DOHH2 (cell line): ENCODE measurements around the gene HOXD10.

ENCODE experiments used
- H3F3A ChIP-seq: fragments of 200-600 bp; sonication (generic), shearing (Covaris generic); 2 replicates; pipeline ENCODE4 v1.6.0; 2016; ENCODE audit warnings: antibody characterized with exemption, mild to moderate bottlenecking; ENCODE audit not compliant: control insufficient read depth, insufficient read depth
- H3K27ac ChIP-seq: fragments of 200-600 bp; sonication (generic); 2 replicates; pipeline ENCODE4 v1.5.1; 2014; ENCODE audit warnings: low read depth, mild to moderate bottlenecking, low read length, moderate library complexity
- H3K27me3 ChIP-seq: fragments of 200-600 bp; sonication (generic); 2 replicates; pipeline ENCODE4 v1.6.1; 2014; ENCODE audit warnings: mild to moderate bottlenecking, low read length, mixed read lengths; ENCODE audit not compliant: control insufficient read depth
- H3K36me3 ChIP-seq: fragments of 200-600 bp; sonication (generic); 2 replicates; pipeline ENCODE4 v1.6.1; 2014; ENCODE audit warnings: mild to moderate bottlenecking, low read length, moderate library complexity, mixed read lengths; ENCODE audit not compliant: control insufficient read depth
- H3K4me1 ChIP-seq: fragments of 200-600 bp; sonication (generic); 2 replicates; pipeline ENCODE4 v1.6.1; 2014; ENCODE audit warnings: mild to moderate bottlenecking, low read length, mixed read lengths; ENCODE audit not compliant: control insufficient read depth
- H3K4me2 ChIP-seq: fragments of 200-600 bp; sonication (generic); 2 replicates; pipeline ENCODE4 v1.6.0; 2014; ENCODE audit warnings: mild to moderate bottlenecking, low read length, moderate library complexity
- H3K4me3 ChIP-seq: fragments of 200-600 bp; sonication (generic); 2 replicates; pipeline ENCODE4 v1.5.1; 2014; ENCODE audit warnings: mild to moderate bottlenecking, low read length, mixed read lengths
- H3K79me2 ChIP-seq: fragments of 200-600 bp; sonication (generic); 2 replicates; pipeline ENCODE4 v1.6.1; 2014; ENCODE audit warnings: mild to moderate bottlenecking, low read length, mixed read lengths; ENCODE audit not compliant: control insufficient read depth
- H3K9me2 ChIP-seq: fragments of 200-600 bp; sonication (generic); replicated peaks from 2 replicates; pipeline ENCODE4 v1.6.1; 2014; ENCODE audit warnings: mild to moderate bottlenecking, low read length, mixed read lengths; ENCODE audit not compliant: control insufficient read depth
- H3K9me3 ChIP-seq: fragments of 200-600 bp; sonication (generic); 2 replicates; pipeline ENCODE4 v1.6.1; 2014; ENCODE audit warnings: antibody characterized with exemption, low read length, mixed read lengths; ENCODE audit not compliant: control insufficient read depth, insufficient read depth
- H4K20me1 ChIP-seq: fragments of 200-600 bp; sonication (generic); 2 replicates; pipeline ENCODE4 v1.6.0; 2014; ENCODE audit warnings: low read depth, mild to moderate bottlenecking, antibody characterized with exemption, low read length, moderate library complexity; ENCODE audit not compliant: control insufficient read depth, insufficient read depth
- EZH2phosphoT487 ChIP-seq: fragments of 200-600 bp; sonication (generic); IDR thresholded peaks from 2 replicates; pipeline ENCODE4 v1.6.1; 2017; ENCODE audit warnings: borderline replicate concordance, mild to moderate bottlenecking, antibody characterized with exemption, low read length, moderate library complexity, mixed read lengths
- TF ChIP-seq, protein P1 (sequence below): fragments of 200-600 bp; sonication (generic); IDR thresholded peaks from one replicate; pipeline ENCODE4 v1.5.1; 2014; ENCODE audit warnings: antibody characterized with exemption, mild to moderate bottlenecking, low read depth, low read length; ENCODE audit not compliant: poor library complexity, severe bottlenecking

HOXD10 gene

DNA sequence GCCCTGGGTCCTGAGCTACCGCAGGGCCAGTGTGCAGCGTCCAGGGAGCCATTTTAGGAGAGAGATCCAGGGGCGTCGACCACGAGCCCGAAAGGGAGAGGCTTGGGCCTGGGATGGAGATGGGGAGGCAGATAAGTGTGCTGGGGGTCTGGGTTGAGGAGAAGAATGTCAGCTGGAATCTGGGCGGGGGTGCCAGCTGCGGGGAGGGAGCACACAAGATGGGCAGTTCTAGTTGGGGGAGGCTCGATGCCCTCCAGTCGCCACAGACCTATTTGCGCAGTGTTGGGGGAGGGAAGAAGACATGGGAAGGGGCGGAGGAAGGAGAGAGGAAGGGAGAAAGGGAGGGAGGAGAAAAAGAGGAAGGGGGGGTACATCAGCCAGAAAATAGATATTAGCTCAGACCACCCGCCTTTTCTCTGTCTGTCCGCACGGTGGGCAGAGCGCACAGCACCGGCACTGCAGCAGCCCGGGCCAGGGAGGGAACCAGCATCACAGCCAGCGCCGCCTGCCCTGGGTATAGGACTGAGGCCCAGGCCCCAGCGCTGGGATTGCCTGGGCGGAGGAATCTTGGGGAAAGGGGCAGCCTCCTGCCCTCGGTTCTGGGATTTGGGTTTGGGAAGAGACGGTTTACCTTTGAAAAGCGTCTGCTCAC, 11.4 kb upstream of the HOXD10 start:
- H3K4me1 ChIP-seq: no peaks in the 10 kb centered on the region
- H3K27me3 ChIP-seq: no peaks in the 10 kb centered on the region
- H4K20me1 ChIP-seq: no peaks in the 10 kb centered on the region
- H3F3A ChIP-seq: no peaks in the 10 kb centered on the region
- no peaks in the 10 kb centered on the region for H3K9me2 ChIP-seq
- H3K4me2 ChIP-seq: no peak overlapping the region
- H3K79me2 ChIP-seq: no peaks in the 10 kb centered on the region
- H3K4me3 ChIP-seq: no peak overlapping the region
- no peak overlapping the region for H3K27ac ChIP-seq
- no peaks in the 10 kb centered on the region for H3K9me3 ChIP-seq
- no peaks in the 10 kb centered on the region for H3K36me3 ChIP-seq
- TF ChIP-seq EZH2phosphoT487: no peak
- TF ChIP-seq, protein P1, sequence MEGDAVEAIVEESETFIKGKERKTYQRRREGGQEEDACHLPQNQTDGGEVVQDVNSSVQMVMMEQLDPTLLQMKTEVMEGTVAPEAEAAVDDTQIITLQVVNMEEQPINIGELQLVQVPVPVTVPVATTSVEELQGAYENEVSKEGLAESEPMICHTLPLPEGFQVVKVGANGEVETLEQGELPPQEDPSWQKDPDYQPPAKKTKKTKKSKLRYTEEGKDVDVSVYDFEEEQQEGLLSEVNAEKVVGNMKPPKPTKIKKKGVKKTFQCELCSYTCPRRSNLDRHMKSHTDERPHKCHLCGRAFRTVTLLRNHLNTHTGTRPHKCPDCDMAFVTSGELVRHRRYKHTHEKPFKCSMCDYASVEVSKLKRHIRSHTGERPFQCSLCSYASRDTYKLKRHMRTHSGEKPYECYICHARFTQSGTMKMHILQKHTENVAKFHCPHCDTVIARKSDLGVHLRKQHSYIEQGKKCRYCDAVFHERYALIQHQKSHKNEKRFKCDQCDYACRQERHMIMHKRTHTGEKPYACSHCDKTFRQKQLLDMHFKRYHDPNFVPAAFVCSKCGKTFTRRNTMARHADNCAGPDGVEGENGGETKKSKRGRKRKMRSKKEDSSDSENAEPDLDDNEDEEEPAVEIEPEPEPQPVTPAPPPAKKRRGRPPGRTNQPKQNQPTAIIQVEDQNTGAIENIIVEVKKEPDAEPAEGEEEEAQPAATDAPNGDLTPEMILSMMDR: no peak

DNA sequence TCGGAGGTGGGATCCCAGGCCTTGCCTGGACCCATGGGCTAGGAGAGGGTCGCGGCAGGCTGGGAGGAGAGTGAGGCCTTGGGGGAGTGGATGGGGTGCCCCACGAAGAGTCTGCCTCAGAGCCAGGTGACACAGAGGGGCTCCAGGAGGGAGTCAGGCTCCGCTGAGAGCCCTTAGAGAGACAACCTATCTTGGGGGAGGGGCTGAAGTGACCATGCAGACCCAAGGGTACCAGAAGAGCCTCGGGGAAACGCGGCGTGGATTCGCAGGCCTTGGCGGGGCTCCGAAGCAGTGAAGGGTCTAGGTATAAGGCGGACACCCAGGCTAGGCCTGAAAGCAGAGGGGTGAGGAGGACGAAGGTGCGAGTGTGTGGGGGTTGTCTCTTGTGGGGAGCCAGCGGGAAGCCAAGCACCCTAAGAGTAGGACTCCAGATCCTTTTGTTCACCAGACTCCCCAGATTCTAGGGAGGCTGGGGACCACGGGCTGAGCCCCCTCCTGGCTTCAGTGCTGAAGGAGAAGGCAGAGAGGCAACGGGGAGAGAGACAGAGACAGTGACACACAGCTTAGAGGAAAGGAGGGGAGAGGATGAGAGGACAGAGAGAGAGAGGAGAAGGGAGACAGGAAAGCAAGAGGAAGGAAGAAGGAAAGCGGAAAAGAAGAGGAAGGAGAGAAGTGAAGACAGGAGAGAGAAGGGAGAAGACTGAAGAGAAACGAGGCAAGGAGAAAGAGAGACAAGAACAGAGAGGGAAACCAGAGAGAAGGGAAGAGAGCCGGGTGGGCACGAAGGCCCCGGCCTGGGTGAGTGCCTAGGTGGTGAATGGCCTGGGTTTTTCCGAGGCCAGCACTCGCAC, 10.6 kb upstream of the HOXD10 start:
- Histone ChIP-seq H3K9me2 (no peaks in the 10 kb centered on the region), H3F3A (no peaks in the 10 kb centered on the region), H4K20me1 (no peaks in the 10 kb centered on the region), H3K4me3 (no peak overlapping the region), H3K27ac (no peak overlapping the region), H3K36me3 (no peaks in the 10 kb centered on the region), H3K9me3 (no peaks in the 10 kb centered on the region), H3K4me2 (no peak overlapping the region), H3K27me3 (no peaks in the 10 kb centered on the region), H3K4me1 (no peaks in the 10 kb centered on the region), H3K79me2 (no peaks in the 10 kb centered on the region)
- TF ChIP-seq, protein P1: no peak
- TF ChIP-seq EZH2phosphoT487: no peak

DNA sequence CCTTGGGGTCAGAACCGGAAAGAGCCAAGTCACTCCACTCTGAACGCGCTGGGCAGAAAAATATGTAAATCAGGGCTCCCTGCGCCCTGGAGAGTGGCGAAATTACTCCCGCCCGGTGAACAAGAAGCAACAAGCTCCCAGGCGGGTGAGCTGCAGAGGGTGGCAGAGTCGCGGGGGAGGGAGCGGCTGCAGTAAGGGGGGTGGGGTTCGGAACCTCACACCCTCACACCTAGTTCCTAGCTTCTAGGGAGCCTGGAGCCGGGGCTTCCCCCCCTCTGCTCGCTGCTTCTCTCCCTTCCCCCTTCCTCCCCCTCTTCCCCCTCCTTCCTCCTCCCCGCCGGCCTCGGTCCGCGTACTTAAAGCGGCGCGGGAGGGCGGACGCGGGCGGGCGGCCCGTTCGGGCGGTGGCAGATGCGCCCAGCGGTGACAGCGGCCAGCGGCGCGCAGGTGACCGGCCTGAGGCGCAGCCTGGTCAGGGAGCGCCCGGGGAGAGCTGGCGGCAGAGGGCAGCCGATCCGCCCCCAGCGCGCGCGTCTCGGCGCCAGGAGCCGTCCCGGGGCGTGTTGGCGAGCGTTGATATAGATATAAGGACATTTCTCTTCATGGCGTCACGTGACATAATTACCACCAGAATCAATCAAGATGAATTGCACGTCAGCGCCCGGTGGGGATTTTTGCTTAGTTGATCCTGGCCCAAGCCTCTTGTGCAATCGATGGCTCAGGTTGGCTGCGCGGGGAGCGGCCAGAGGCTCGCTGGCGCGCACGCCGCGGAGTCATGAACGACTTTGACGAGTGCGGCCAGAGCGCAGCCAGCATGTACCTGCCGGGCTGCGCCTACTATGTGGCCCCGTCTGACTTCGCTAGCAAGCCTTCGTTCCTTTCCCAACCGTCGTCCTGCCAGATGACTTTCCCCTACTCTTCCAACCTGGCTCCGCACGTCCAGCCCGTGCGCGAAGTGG, 9.7 kb upstream of the HOXD10 start, which contains the start of gene HOXD11:
Gene HOXD11 (plus strand): TSS at position 700 of the 959 bp plus-strand sequence. CDS start 76 bp downstream, at position 776.
- Histone ChIP-seq H3K4me1 (no peaks in the 10 kb centered on the region), H3K9me2 (no peaks in the 10 kb centered on the region), H3K27ac (no peak within 1 kb of the TSS), H3K4me3 (no peak within 1 kb of the TSS), H3K36me3 (no peaks in the 10 kb centered on the region), H3K27me3 (no peaks in the 10 kb centered on the region), H3K79me2 (no peaks in the 10 kb centered on the region), H3K9me3 (no peaks in the 10 kb centered on the region), H3K4me2 (no peak within 1 kb of the TSS), H4K20me1 (no peaks in the 10 kb centered on the region), H3F3A (no peaks in the 10 kb centered on the region)
- TF ChIP-seq, protein P1: no peak
- TF ChIP-seq EZH2phosphoT487: no peak
